HCT116 (cell line): ENCODE measurements around the gene THBS1. TPM values are rescaled to one million over a fixed set of nuclear protein-coding genes. Genes with fewer than 3 reads are reported as not detected.

Experiments used
- ATAC-seq: fragments of 200-7000 bp; cut with Tn5 transposase; 2 replicates; pipeline ENCODE4 v1.9.1; 2020; ENCODE audit warnings: mild to moderate bottlenecking, moderate library complexity
- BruUV-seq: library from RNA; stranded (reverse); fragments of 400-500 nt; replicated peaks from 2 replicates; lab custom pipeline; 2021; lab: Mats Ljungman, UMichigan
- CTCF ChIA-PET: fragments of 300-600 bp; sonication (Branson Sonifier 250); formaldehyde crosslinking; loops from one replicate; lab custom pipeline; 2021; ENCODE audit warnings: antibody characterized with exemption; lab: Charles Lee
- POLR2A ChIA-PET: fragments of 300-600, 350-600 bp; sonication (Branson Sonifier 250); formaldehyde crosslinking; loops from one replicate; lab custom pipeline; 2021; ENCODE audit warnings: antibody characterized with exemption; lab: Charles Lee
- RAD21 ChIA-PET, 2 experiments: fragments of 300-600 bp; sonication (Branson Sonifier 250); formaldehyde crosslinking; loops; one replicate each; lab custom pipeline; 2023; ENCODE audit warnings: low total read pairs in 2 of 2; ENCODE audit not compliant: uncharacterized antibody in 2 of 2, unreplicated experiment in 2 of 2, low non-redundant PET in 1 of 2; lab: Charles Lee
- DNase-seq: peaks from one replicate; pipeline ENCODE4 v3.0.0-alpha.2; 2010; ENCODE audit warnings: low read depth, low spot score
- H2AFZ ChIP-seq: fragments of 200-600 bp; shearing (Covaris generic), sonication (generic); 2 replicates; pipeline ENCODE4 v1.6.1; 2017; ENCODE audit warnings: low read depth, mixed run types, mixed read lengths, antibody characterized with exemption, low read length; ENCODE audit not compliant: poor library complexity, severe bottlenecking
- H3K27ac ChIP-seq: 2 replicates; pipeline ENCODE4 v1.5.1; 2012; ENCODE audit warnings: low read depth, low read length
- H3K27me3 ChIP-seq: fragments of 200-600 bp; sonication (generic); 2 replicates; pipeline ENCODE4 v1.6.1; 2016; ENCODE audit warnings: mixed run types, low read length, mixed read lengths; ENCODE audit not compliant: insufficient read depth
- H3K36me3 ChIP-seq, 2 experiments: fragments of 200-500 bp in 1 of 2; fragments of 200-600 bp in 1 of 2; sonication (Bioruptor generic) in 1 of 2; sonication (generic) in 1 of 2; 2 replicates each; pipeline versions ENCODE4 v1.5.1 to v1.6.1; 2014 to 2016; ENCODE audit warnings: low read length in 2 of 2, inconsistent platforms in 1 of 2, mixed read lengths in 1 of 2, mixed run types in 1 of 2; ENCODE audit not compliant: insufficient read depth in 2 of 2, control insufficient read depth in 1 of 2
- H3K4me1 ChIP-seq, 2 experiments: fragments of 200-600 bp in 1 of 2; sonication (generic) in 1 of 2; 2 replicates each; pipeline versions ENCODE4 v1.5.1 to v1.6.1; 2012 to 2017; ENCODE audit warnings: low read length in 2 of 2, inconsistent platforms in 1 of 2, mild to moderate bottlenecking in 1 of 2, mixed read lengths in 1 of 2, mixed run types in 1 of 2, moderate library complexity in 1 of 2; ENCODE audit not compliant: insufficient read depth in 2 of 2, control insufficient read depth in 1 of 2
- H3K4me2 ChIP-seq: fragments of 200-600 bp; sonication (generic); 2 replicates; pipeline ENCODE4 v1.6.1; 2017; ENCODE audit warnings: mixed run types, low read length, mixed read lengths
- H3K4me3 ChIP-seq, 2 experiments: fragments of 200-600 bp in 1 of 2; sonication (generic) in 1 of 2; replicated peaks in 1 of 2; 2 replicates each; pipeline ENCODE4 v1.5.1; 2011 to 2016; ENCODE audit warnings: low read length in 2 of 2, control low read depth in 1 of 2, low read depth in 1 of 2, mild to moderate bottlenecking in 1 of 2, mixed read lengths in 1 of 2, mixed run types in 1 of 2
- H3K79me2 ChIP-seq: fragments of 200-600 bp; sonication (generic); 2 replicates; pipeline ENCODE4 v1.6.1; 2017; ENCODE audit warnings: mild to moderate bottlenecking, mixed run types, low read length, moderate library complexity, mixed read lengths; ENCODE audit not compliant: insufficient read depth
- H3K9ac ChIP-seq: fragments of 200-600 bp; sonication (generic); 2 replicates; pipeline ENCODE4 v1.6.1; 2016; ENCODE audit warnings: low read length, mixed read lengths
- H3K9me2 ChIP-seq: fragments of 200-600 bp; sonication (generic), shearing (Covaris generic); 2 replicates; pipeline ENCODE4 v1.6.1; 2017; ENCODE audit warnings: mixed run types, mild to moderate bottlenecking, moderate library complexity; ENCODE audit not compliant: insufficient read depth
- H3K9me3 ChIP-seq, 2 experiments: fragments of 200-500 bp in 1 of 2; fragments of 200-600 bp in 1 of 2; sonication (Bioruptor generic) in 1 of 2; sonication (generic) in 1 of 2; 2 replicates each; pipeline ENCODE4 v1.6.1; 2014 to 2017; ENCODE audit warnings: low read length in 2 of 2, mixed read lengths in 2 of 2, inconsistent platforms in 1 of 2, low read depth in 1 of 2, mild to moderate bottlenecking in 1 of 2, mixed run types in 1 of 2, moderate library complexity in 1 of 2; ENCODE audit not compliant: control insufficient read depth in 1 of 2, insufficient read depth in 1 of 2
- H4K20me1 ChIP-seq: fragments of 200-600 bp; sonication (generic), shearing (Covaris generic); 2 replicates; pipeline ENCODE4 v1.6.1; 2017; ENCODE audit warnings: mixed run types, mild to moderate bottlenecking, moderate library complexity; ENCODE audit not compliant: insufficient read depth
- CEBPB ChIP-seq: IDR thresholded peaks from 2 replicates; pipeline ENCODE4 v1.6.1; 2012; ENCODE audit warnings: low read depth
- EZH2 ChIP-seq: fragments of 200-600 bp; sonication (generic); IDR thresholded peaks from 2 replicates; pipeline ENCODE4 v1.6.1; 2017; ENCODE audit warnings: antibody characterized with exemption, mixed run types
- EZH2phosphoT487 ChIP-seq: fragments of 200-600 bp; IDR thresholded peaks from 2 replicates; pipeline ENCODE4 v1.6.1; 2018; ENCODE audit warnings: antibody characterized with exemption, borderline replicate concordance
- FOSL1 ChIP-seq: IDR thresholded peaks from 2 replicates; pipeline ENCODE4 v1.6.1; 2012; ENCODE audit warnings: low read depth
- JUND ChIP-seq: IDR thresholded peaks from 2 replicates; pipeline ENCODE4 v1.6.1; 2012
- POLR2AphosphoS5 ChIP-seq: IDR thresholded peaks from 2 replicates; pipeline ENCODE4 v1.6.1; 2011; ENCODE audit warnings: mild to moderate bottlenecking, low read depth, low read length, moderate library complexity
- RAD21 ChIP-seq: IDR thresholded peaks from 2 replicates; pipeline ENCODE4 v1.6.1; 2012; ENCODE audit warnings: low read depth, mild to moderate bottlenecking
- SP1 ChIP-seq: IDR thresholded peaks from 2 replicates; pipeline ENCODE4 v1.6.1; 2012; ENCODE audit warnings: low read depth
- SRF ChIP-seq: IDR thresholded peaks from 2 replicates; pipeline ENCODE4 v1.6.1; 2012; ENCODE audit warnings: low read depth
- TCF7L2 ChIP-seq: IDR thresholded peaks from 2 replicates; pipeline ENCODE4 v1.7.0; 2011; ENCODE audit warnings: borderline replicate concordance, inconsistent platforms; ENCODE audit not compliant: insufficient read depth, insufficient read length; ENCODE audit errors: extremely low read depth
- ZNF274 ChIP-seq: fragments of 200-500 bp; sonication (Bioruptor generic); IDR thresholded peaks from 2 replicates; pipeline ENCODE4 v1.6.1; 2014; ENCODE audit warnings: mild to moderate bottlenecking, low read depth, low read length, inconsistent platforms
- intact Hi-C: fragments of 100-400 bp; cut with micrococcal nuclease; formaldehyde crosslinking; loops from 2 replicates; pipeline ENCODE4 v1.10.0; 2022
- total RNA-seq: library from RNA; stranded (reverse); gene quantifications from one replicate; pipeline ENCODE4 v1.2.1, GENCODE V29; 2021; ENCODE audit not compliant: unreplicated experiment
- TF ChIP-seq, protein P1 (sequence below): IDR thresholded peaks from 2 replicates; pipeline ENCODE4 v1.6.1; 2012
- TF ChIP-seq, protein P2 (sequence below): IDR thresholded peaks from 2 replicates; pipeline ENCODE4 v1.6.1; 2012
- TF ChIP-seq, protein P3 (sequence below), 3 experiments: fragments of 200-600 bp in 1 of 3; sonication (generic) in 1 of 3; IDR thresholded peaks in 2 of 3; conservative IDR thresholded peaks in 1 of 3; 2 replicates each; pipeline ENCODE4 v1.5.1; 2012 to 2017; ENCODE audit warnings: low read depth in 2 of 3, low read length in 2 of 3, antibody characterized with exemption in 1 of 3, borderline replicate concordance in 1 of 3, control low read depth in 1 of 3, mild to moderate bottlenecking in 1 of 3, mixed read lengths in 1 of 3, mixed run types in 1 of 3, moderate library complexity in 1 of 3; ENCODE audit not compliant: insufficient read depth in 1 of 3

THBS1 gene
- total RNA-seq, 1 experiment from 2014 or later: 6.3 TPM

DNA sequence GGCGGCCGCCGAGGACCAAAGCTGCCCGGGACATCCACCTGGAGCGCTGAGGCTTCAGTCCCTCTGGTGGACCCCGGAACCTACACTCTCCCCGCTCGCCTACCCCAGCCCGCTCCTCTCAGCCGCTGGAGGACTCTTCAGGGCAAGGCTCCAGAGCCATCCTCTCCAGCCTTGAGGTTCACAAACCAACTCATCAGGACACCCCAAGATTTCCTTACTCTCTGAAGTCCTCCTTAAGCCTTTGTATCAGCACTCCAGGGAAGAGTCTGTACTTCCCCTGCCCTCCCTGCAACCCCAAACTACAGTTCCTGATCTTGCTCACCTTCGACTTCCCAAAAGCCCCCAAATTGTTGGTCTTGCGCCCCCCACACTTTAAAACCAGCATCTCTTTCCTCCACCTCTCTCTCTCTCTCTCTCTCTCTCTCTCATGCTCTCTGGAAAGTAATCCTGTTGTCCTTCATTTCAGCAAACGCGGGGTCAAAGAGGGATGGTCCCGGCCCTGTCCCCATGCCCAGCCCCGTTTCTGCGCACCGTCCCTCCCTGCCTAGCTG lies 438 bp downstream of the THBS1 start:
- Histone ChIP-seq H3K4me1 (peaks cover 11 to 29% of the 10 kb centered on the region in 2 experiments), H3K9me2 (no peaks in the 10 kb centered on the region), H3K27me3 (no peaks in the 10 kb centered on the region), H4K20me1 (no peaks in the 10 kb centered on the region), H3K4me3 (peak overlapping the region; percentile 64 to 68), H3K27ac (peak overlapping the region; percentile 41; the same call in 1 of the 2 replicates), H3K79me2 (no peaks in the 10 kb centered on the region), H3K9me3 (no peaks in the 10 kb centered on the region), H3K9ac (peak overlapping the region; percentile 55), H3K36me3 (peaks cover 0 to 13% of the 10 kb centered on the region in 2 experiments; a peak in 1 of 4 replicates), H2AFZ (peak overlapping the region; percentile 59), H3K4me2 (peak overlapping the region; percentile 91)
- BruUV-seq: no TSS peak
- RAD21 ChIA-PET: interaction anchor here (1.9 to 2.4 kb wide), 3 partner anchors 175 to 410 kb away, joined by 4 to 13 read pairs (median 7); no protein-coding TSS in a partner anchor
- intact Hi-C loops: loop anchor here (2.0 kb wide), 3 partner anchors 175 to 875 kb away; no protein-coding TSS in a partner anchor
- CTCF ChIA-PET: interaction anchor here (1.0 to 5.5 kb wide), 10 partner anchors 9 to 875 kb away, joined by 3 to 52 read pairs (median 6); no protein-coding TSS in a partner anchor
- no peak for DNase-seq
- POLR2A ChIA-PET: interaction anchor here (0.8 to 1.8 kb wide), 7 partner anchors 8 to 770 kb away, joined by 3 to 11 read pairs (median 4); no protein-coding TSS in a partner anchor
- ATAC-seq: peak; percentile 49
- TF ChIP-seq EZH2 (no peak), POLR2AphosphoS5 (no peak), SP1 (no peak), SRF (no peak), RAD21 (no peak), FOSL1 (no peak), TCF7L2 (no peak), JUND (no peak), EZH2phosphoT487 (no peak), CEBPB (no peak), ZNF274 (no peak)
- TF ChIP-seq, protein P1, sequence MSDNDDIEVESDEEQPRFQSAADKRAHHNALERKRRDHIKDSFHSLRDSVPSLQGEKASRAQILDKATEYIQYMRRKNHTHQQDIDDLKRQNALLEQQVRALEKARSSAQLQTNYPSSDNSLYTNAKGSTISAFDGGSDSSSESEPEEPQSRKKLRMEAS: no peak
- TF ChIP-seq, protein P2, sequence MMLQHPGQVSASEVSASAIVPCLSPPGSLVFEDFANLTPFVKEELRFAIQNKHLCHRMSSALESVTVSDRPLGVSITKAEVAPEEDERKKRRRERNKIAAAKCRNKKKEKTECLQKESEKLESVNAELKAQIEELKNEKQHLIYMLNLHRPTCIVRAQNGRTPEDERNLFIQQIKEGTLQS: no peak
- TF ChIP-seq, protein P3, sequence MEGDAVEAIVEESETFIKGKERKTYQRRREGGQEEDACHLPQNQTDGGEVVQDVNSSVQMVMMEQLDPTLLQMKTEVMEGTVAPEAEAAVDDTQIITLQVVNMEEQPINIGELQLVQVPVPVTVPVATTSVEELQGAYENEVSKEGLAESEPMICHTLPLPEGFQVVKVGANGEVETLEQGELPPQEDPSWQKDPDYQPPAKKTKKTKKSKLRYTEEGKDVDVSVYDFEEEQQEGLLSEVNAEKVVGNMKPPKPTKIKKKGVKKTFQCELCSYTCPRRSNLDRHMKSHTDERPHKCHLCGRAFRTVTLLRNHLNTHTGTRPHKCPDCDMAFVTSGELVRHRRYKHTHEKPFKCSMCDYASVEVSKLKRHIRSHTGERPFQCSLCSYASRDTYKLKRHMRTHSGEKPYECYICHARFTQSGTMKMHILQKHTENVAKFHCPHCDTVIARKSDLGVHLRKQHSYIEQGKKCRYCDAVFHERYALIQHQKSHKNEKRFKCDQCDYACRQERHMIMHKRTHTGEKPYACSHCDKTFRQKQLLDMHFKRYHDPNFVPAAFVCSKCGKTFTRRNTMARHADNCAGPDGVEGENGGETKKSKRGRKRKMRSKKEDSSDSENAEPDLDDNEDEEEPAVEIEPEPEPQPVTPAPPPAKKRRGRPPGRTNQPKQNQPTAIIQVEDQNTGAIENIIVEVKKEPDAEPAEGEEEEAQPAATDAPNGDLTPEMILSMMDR (IDR thresholded peaks at IDR 0.05 in 2 of 3, conservative IDR thresholded peaks at IDR 0.05 in 1 of 3; ENCODE audit: borderline replicate concordance in 1 of 3, insufficient read depth in 1 of 3, low read depth in 2 of 3, low read length in 2 of 3): no peak
